Activated CD4-positive, alpha-beta T cell treated with anti-CD3 and anti-CD28 coated beads, Interleukin-2, amount 10 ng/mL, durations not matched to agents 24 days and 14 days (primary cell): ENCODE measurements around the gene OR6V1. TPM values are rescaled to one million over a fixed set of nuclear protein-coding genes. Genes with fewer than 3 reads are reported as not detected.
A peak's percentile ranks its signal among the peaks of the same experiment; 100 is the strongest.

Experiments
- DNase-seq: peaks from one replicate; pipeline ENCODE4 v3.0.0; 2022
- H3K27ac Mint-ChIP-seq: one replicate; pipeline ENCODE4 v1.8.0; 2022; ENCODE audit warnings: mild to moderate bottlenecking, mixed read lengths
- H3K27me3 Mint-ChIP-seq: one replicate; pipeline ENCODE4 v1.8.0; 2022; ENCODE audit warnings: mixed read lengths
- H3K36me3 Mint-ChIP-seq: one replicate; pipeline ENCODE4 v1.8.0; 2022; ENCODE audit warnings: low read depth, mild to moderate bottlenecking, mixed read lengths
- H3K4me1 Mint-ChIP-seq: one replicate; pipeline ENCODE4 v1.8.0; 2021; ENCODE audit warnings: mixed read lengths
- H3K4me3 Mint-ChIP-seq: one replicate; pipeline ENCODE4 v1.8.0; 2022; ENCODE audit warnings: mild to moderate bottlenecking, moderate library complexity, mixed read lengths
- H3K9me3 Mint-ChIP-seq: one replicate; pipeline ENCODE4 v1.8.0; 2021; ENCODE audit warnings: mixed read lengths
- intact Hi-C: fragments of 100-400 bp; cut with micrococcal nuclease; formaldehyde crosslinking; loops from one replicate; pipeline ENCODE4 v1.15.1; 2023
- total RNA-seq: library from RNA; stranded (reverse); gene quantifications from 2 replicates; pipeline ENCODE4 v1.2.3, GENCODE V29; 2022

OR6V1 gene
- not detected in 2 replicates for total RNA-seq

GRCh38 chr7:143052041-143052440, at the start of gene OR6V1:
TSS of gene OR6V1 (plus strand) at chr7:143052341. CDS start at chr7:143052341, 0 bp downstream.
- DNase-seq, result no peak
- Mint-ChIP-seq H3K4me1 (peaks cover 2% of the 10 kb centered on the region), H3K9me3 (peaks cover 5% of the 10 kb centered on the region), H3K36me3 (no peaks in the 10 kb centered on the region), H3K27ac (no peak within 1 kb of the TSS), H3K4me3 (no peak within 1 kb of the TSS), H3K27me3 (peaks cover 5% of the 10 kb centered on the region)
- intact Hi-C loops, result no loop called here

- Mint-ChIP-seq H3K4me3 (peak overlapping the region; percentile 75), H3K36me3 (no peaks in the 10 kb centered on the region), H3K9me3 (no peaks in the 10 kb centered on the region), H3K27me3 (peaks cover 14% of the 10 kb centered on the region), H3K4me1 (peaks cover 5% of the 10 kb centered on the region), H3K27ac (no peak overlapping the region)
- intact Hi-C loops, result loop anchor here (1.0 to 10.0 kb wide), 8 partner anchors 122 to 486 kb away; partner anchors contain the start of gene EPHB6
- no peak for DNase-seq
Observed at GRCh38 chr7:143002898-143003297, 49.2 kb upstream of the OR6V1 start.

GRCh38 chr7:143003393-143004051, 48.6 kb upstream of the OR6V1 start:
- Mint-ChIP-seq H3K36me3 (no peaks in the 10 kb centered on the region), H3K27me3 (peaks cover 16% of the 10 kb centered on the region), H3K9me3 (no peaks in the 10 kb centered on the region), H3K27ac (peak overlapping the region; percentile 59), H3K4me1 (peaks cover 7% of the 10 kb centered on the region), H3K4me3 (peak overlapping the region; percentile 75)
- peak; percentile 81 for DNase-seq
- intact Hi-C loops, result loop anchor here (1.0 to 10.0 kb wide), 8 partner anchors 123 to 486 kb away; partner anchors contain the start of gene EPHB6

GRCh38 chr7:143005632-143006260, 46.4 kb upstream of the OR6V1 start:
- peaks cover 7% of the 10 kb centered on the region for H3K4me1 Mint-ChIP-seq
- H3K4me3 Mint-ChIP-seq, result no peak overlapping the region
- intact Hi-C loops, result loop anchor here (5.0 to 10.0 kb wide), 2 partner anchors 299 to 703 kb away; no protein-coding TSS in a partner anchor
- no peak for DNase-seq
- H3K27ac Mint-ChIP-seq, result no peak overlapping the region
- peaks cover 15% of the 10 kb centered on the region for H3K27me3 Mint-ChIP-seq
- H3K9me3 Mint-ChIP-seq, result no peaks in the 10 kb centered on the region
- H3K36me3 Mint-ChIP-seq, result no peaks in the 10 kb centered on the region

GRCh38 chr7:143008007-143008901, 43.9 kb upstream of the OR6V1 start:
- H3K4me1 Mint-ChIP-seq, result peaks cover 5% of the 10 kb centered on the region
- no peak overlapping the region for H3K4me3 Mint-ChIP-seq
- H3K27me3 Mint-ChIP-seq, result peaks cover 17% of the 10 kb centered on the region
- H3K27ac Mint-ChIP-seq, result no peak overlapping the region
- intact Hi-C loops, result loop anchor here (1.0 to 10.0 kb wide), 3 partner anchors 207 to 706 kb away; no protein-coding TSS in a partner anchor
- H3K9me3 Mint-ChIP-seq, result no peaks in the 10 kb centered on the region
- no peaks in the 10 kb centered on the region for H3K36me3 Mint-ChIP-seq
- DNase-seq, result peak; percentile 94

- DNase-seq, result no peak
- Mint-ChIP-seq H3K36me3 (no peaks in the 10 kb centered on the region), H3K4me3 (no peak overlapping the region), H3K27me3 (peaks cover 24% of the 10 kb centered on the region), H3K4me1 (peaks cover 3% of the 10 kb centered on the region), H3K9me3 (no peaks in the 10 kb centered on the region), H3K27ac (no peak overlapping the region)
- intact Hi-C loops, result no loop called here
Observed at GRCh38 chr7:143012001-143012400, 40.1 kb upstream of the OR6V1 start.

GRCh38 chr7:143012409-143012808, 39.7 kb upstream of the OR6V1 start:
- Mint-ChIP-seq H3K9me3 (no peaks in the 10 kb centered on the region), H3K27me3 (peaks cover 24% of the 10 kb centered on the region), H3K36me3 (no peaks in the 10 kb centered on the region), H3K4me1 (peaks cover 3% of the 10 kb centered on the region), H3K27ac (no peak overlapping the region), H3K4me3 (no peak overlapping the region)
- no peak for DNase-seq
- intact Hi-C loops, result no loop called here

GRCh38 chr7:143013473-143013872, 38.7 kb upstream of the OR6V1 start:
- no peaks in the 10 kb centered on the region for H3K4me1 Mint-ChIP-seq
- peak; percentile 53 for DNase-seq
- no peaks in the 10 kb centered on the region for H3K36me3 Mint-ChIP-seq
- intact Hi-C loops, result no loop called here
- peaks cover 21% of the 10 kb centered on the region for H3K27me3 Mint-ChIP-seq
- H3K27ac Mint-ChIP-seq, result no peak overlapping the region
- no peaks in the 10 kb centered on the region for H3K9me3 Mint-ChIP-seq
- no peak overlapping the region for H3K4me3 Mint-ChIP-seq

- Mint-ChIP-seq H3K9me3 (no peaks in the 10 kb centered on the region), H3K27me3 (peaks cover 21% of the 10 kb centered on the region), H3K36me3 (no peaks in the 10 kb centered on the region), H3K4me3 (no peak overlapping the region), H3K27ac (no peak overlapping the region), H3K4me1 (no peaks in the 10 kb centered on the region)
- DNase-seq, result no peak
- intact Hi-C loops, result no loop called here
Observed at GRCh38 chr7:143013893-143014292, 38.2 kb upstream of the OR6V1 start.

GRCh38 chr7:143015084-143015483, 37.1 kb upstream of the OR6V1 start:
- H3K4me3 Mint-ChIP-seq, result no peak overlapping the region
- intact Hi-C loops, result no loop called here
- H3K9me3 Mint-ChIP-seq, result no peaks in the 10 kb centered on the region

GRCh38 chr7:143015926-143016490, 36.1 kb upstream of the OR6V1 start:
- no peaks in the 10 kb centered on the region for H3K9me3 Mint-ChIP-seq
- peaks cover 21% of the 10 kb centered on the region for H3K27me3 Mint-ChIP-seq
- H3K4me3 Mint-ChIP-seq, result no peak overlapping the region
- no peaks in the 10 kb centered on the region for H3K4me1 Mint-ChIP-seq
- H3K36me3 Mint-ChIP-seq, result no peaks in the 10 kb centered on the region
- no peak overlapping the region for H3K27ac Mint-ChIP-seq
- intact Hi-C loops, result no loop called here
- no peak for DNase-seq

More at GRCh38 chr7:143015084-143015483, 37.1 kb upstream of the OR6V1 start:
- H3K4me1 Mint-ChIP-seq, result no peaks in the 10 kb centered on the region
- no peak for DNase-seq
- no peak overlapping the region for H3K27ac Mint-ChIP-seq
- peaks cover 21% of the 10 kb centered on the region for H3K27me3 Mint-ChIP-seq
- H3K36me3 Mint-ChIP-seq, result no peaks in the 10 kb centered on the region

- Mint-ChIP-seq H3K4me3 (no peak overlapping the region), H3K27ac (no peak overlapping the region)
- intact Hi-C loops, result no loop called here
Observed at GRCh38 chr7:143016996-143017395, 35.1 kb upstream of the OR6V1 start.

GRCh38 chr7:143018931-143019330, 33.2 kb upstream of the OR6V1 start:
- no peaks in the 10 kb centered on the region for H3K4me1 Mint-ChIP-seq
- no peak overlapping the region for H3K4me3 Mint-ChIP-seq
- no peak for DNase-seq
- no peak overlapping the region for H3K27ac Mint-ChIP-seq
- intact Hi-C loops, result no loop called here
- no peaks in the 10 kb centered on the region for H3K9me3 Mint-ChIP-seq
- no peaks in the 10 kb centered on the region for H3K36me3 Mint-ChIP-seq
- peaks cover 19% of the 10 kb centered on the region for H3K27me3 Mint-ChIP-seq

More at GRCh38 chr7:143016996-143017395, 35.1 kb upstream of the OR6V1 start:
- Mint-ChIP-seq H3K27me3 (peaks cover 23% of the 10 kb centered on the region), H3K36me3 (no peaks in the 10 kb centered on the region), H3K9me3 (no peaks in the 10 kb centered on the region), H3K4me1 (no peaks in the 10 kb centered on the region)
- no peak for DNase-seq
